ENCODE measurements around the gene SNF8. TPM values are rescaled to one million over a fixed set of nuclear protein-coding genes. Genes with fewer than 3 reads are reported as not detected.

Gene SNF8
- total and polyA plus RNA-seq, 4 donors, result 38.0 to 152 (median 112) TPM

GRCh38 chr17:48927978-48928745 is 16.5 kb downstream of the SNF8 start:
- Histone ChIP-seq H3K4me3 (no peak overlapping the region), H3K4me1 (ENCODE audit: control insufficient read depth in 5 of 5, insufficient read depth in 5 of 5, low read length in 5 of 5) (no peaks in the 10 kb centered on the region), H3K27ac (ENCODE audit: low read depth in 1 of 2, low read length in 1 of 2) (no peak overlapping the region), H3K36me3 (ENCODE audit: control insufficient read depth in 4 of 4, insufficient read depth in 4 of 4, low read length in 4 of 4) (peaks cover 31 to 67% (median 53%) of the 10 kb centered on the region in 4 donors), H3K9me3 (ENCODE audit: control insufficient read depth in 4 of 4, insufficient read depth in 3 of 4, low read length in 3 of 4) (no peaks in the 10 kb centered on the region), H3K27me3 (ENCODE audit: control insufficient read depth in 3 of 3, insufficient read depth in 3 of 3, low read length in 2 of 3) (no peaks in the 10 kb centered on the region), H3K9ac (ENCODE audit: insufficient read depth in 1 of 2, low read length in 2 of 2) (no peak overlapping the region)
- DNase-seq (no peak), ATAC-seq (ENCODE audit: insufficient read depth, low FRiP score) (no peak)
- WGBS, 2 donors, result 87 to 89% methylated on average over 6 of the region's 6 CpGs
- no peak for TF ChIP-seq CTCF (IDR thresholded peaks at IDR 0.05; ENCODE audit: control extremely low read depth, extremely low read depth)

DNA sequence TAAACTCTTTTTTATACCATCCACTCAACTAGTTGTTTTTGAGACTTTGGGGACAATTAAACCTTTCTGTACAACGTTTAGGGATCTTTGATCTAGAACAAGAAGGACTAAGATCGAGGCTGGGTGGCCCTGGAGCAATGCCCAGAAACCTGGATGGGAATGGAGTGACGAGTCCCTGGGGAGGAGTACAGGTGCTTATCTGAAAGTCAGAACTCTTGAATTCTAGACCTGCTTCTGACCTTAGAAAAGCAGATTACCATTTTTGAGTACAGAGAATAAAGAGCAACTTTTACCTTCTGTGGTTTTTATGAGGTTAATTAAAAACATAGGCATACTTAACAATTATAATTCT is 18.7 kb downstream of the SNF8 start:
- H3K4me3 ChIP-seq, result no peak overlapping the region
- peaks cover 30 to 63% (median 53%) of the 10 kb centered on the region in 4 donors for H3K36me3 ChIP-seq (ENCODE audit: control insufficient read depth in 4 of 4, insufficient read depth in 4 of 4, low read length in 4 of 4)

GRCh38 chr17:48925251-48925990 is 19.2 kb downstream of the SNF8 start:
- TF ChIP-seq CTCF (IDR thresholded peaks at IDR 0.05; ENCODE audit: control extremely low read depth, extremely low read depth), result no peak
- 69 to 86% methylated on average over 4 of the region's 4 CpGs for WGBS, 2 donors
- DNase-seq, result no peak
- H3K4me3 ChIP-seq, result no peak overlapping the region
- no peaks in the 10 kb centered on the region for H3K27me3 ChIP-seq (ENCODE audit: control insufficient read depth in 3 of 3, insufficient read depth in 3 of 3, low read length in 2 of 3)
- peaks cover 34 to 64% (median 56%) of the 10 kb centered on the region in 4 donors for H3K36me3 ChIP-seq (ENCODE audit: control insufficient read depth in 4 of 4, insufficient read depth in 4 of 4, low read length in 4 of 4)
- H3K4me1 ChIP-seq (ENCODE audit: control insufficient read depth in 5 of 5, insufficient read depth in 5 of 5, low read length in 5 of 5), result no peaks in the 10 kb centered on the region
- H3K9ac ChIP-seq (ENCODE audit: insufficient read depth in 1 of 2, low read length in 2 of 2), result no peak overlapping the region
- no peak for ATAC-seq (ENCODE audit: insufficient read depth, low FRiP score)
- H3K27ac ChIP-seq (ENCODE audit: low read depth in 1 of 2, low read length in 1 of 2), result no peak overlapping the region
- H3K9me3 ChIP-seq (ENCODE audit: control insufficient read depth in 4 of 4, insufficient read depth in 3 of 4, low read length in 3 of 4), result no peaks in the 10 kb centered on the region

More for the DNA sequence above, 18.7 kb downstream of the SNF8 start:
- ATAC-seq (ENCODE audit: insufficient read depth, low FRiP score), result no peak
- Histone ChIP-seq H3K27ac (ENCODE audit: low read depth in 1 of 2, low read length in 1 of 2) (no peak overlapping the region), H3K9ac (ENCODE audit: insufficient read depth in 1 of 2, low read length in 2 of 2) (no peak overlapping the region), H3K4me1 (ENCODE audit: control insufficient read depth in 5 of 5, insufficient read depth in 5 of 5, low read length in 5 of 5) (no peaks in the 10 kb centered on the region), H3K9me3 (ENCODE audit: control insufficient read depth in 4 of 4, insufficient read depth in 3 of 4, low read length in 3 of 4) (no peaks in the 10 kb centered on the region), H3K27me3 (ENCODE audit: control insufficient read depth in 3 of 3, insufficient read depth in 3 of 3, low read length in 2 of 3) (no peaks in the 10 kb centered on the region)
- TF ChIP-seq CTCF (IDR thresholded peaks at IDR 0.05; ENCODE audit: control extremely low read depth, extremely low read depth), result no peak
- 59 to 73% methylated on average over 3 of the region's 3 CpGs for WGBS, 2 donors
- DNase-seq, result no peak
